Endodermal cell (in vitro differentiated cells): Measurements from ENCODE around the gene CLDN12. TPM values are rescaled to one million over a fixed set of nuclear protein-coding genes. Genes with fewer than 3 reads are reported as not detected.

ENCODE experiments used
- DNase-seq: peaks from one replicate; pipeline ENCODE4 v3.0.0-alpha.2; 2017
- H3K27ac ChIP-seq: 2 replicates; pipeline ENCODE4 v1.5.1; 2013; ENCODE audit warnings: mild to moderate bottlenecking, low read depth, low read length, moderate library complexity
- H3K27me3 ChIP-seq: 2 replicates; pipeline ENCODE4 v1.6.1; 2013; ENCODE audit warnings: mild to moderate bottlenecking, low read length, moderate library complexity; ENCODE audit not compliant: insufficient read depth, control insufficient read depth, poor library complexity, severe bottlenecking
- H3K36me3 ChIP-seq: 2 replicates; pipeline ENCODE4 v1.7.0; 2013; ENCODE audit warnings: mild to moderate bottlenecking, low read length, moderate library complexity; ENCODE audit not compliant: control insufficient read depth, insufficient read depth
- H3K4me1 ChIP-seq: one replicate; pipeline ENCODE4 v1.7.0; 2013; ENCODE audit warnings: low read length; ENCODE audit not compliant: control insufficient read depth, insufficient read depth
- H3K4me3 ChIP-seq: 2 replicates; pipeline ENCODE4 v1.5.1; 2013; ENCODE audit warnings: mild to moderate bottlenecking, low read length, moderate library complexity
- H3K9ac ChIP-seq: 2 replicates; pipeline ENCODE4 v1.6.1; 2013; ENCODE audit warnings: mild to moderate bottlenecking, low read length, moderate library complexity; ENCODE audit not compliant: poor library complexity, severe bottlenecking; ENCODE audit errors: extremely low read depth
- H3K9me3 ChIP-seq: 2 replicates; pipeline ENCODE4 v1.6.1; 2013; ENCODE audit warnings: mild to moderate bottlenecking, low read length, moderate library complexity; ENCODE audit not compliant: control insufficient read depth
- H3K27ac Mint-ChIP-seq: 2 replicates; pipeline ENCODE4 v1.8.0; 2020; ENCODE audit warnings: mixed read lengths
- H3K27me3 Mint-ChIP-seq: 2 replicates; pipeline ENCODE4 v1.8.0; 2021; ENCODE audit warnings: mild to moderate bottlenecking, mixed read lengths; ENCODE audit not compliant: insufficient read depth
- H3K36me3 Mint-ChIP-seq: 2 replicates; pipeline ENCODE4 v1.8.0; 2020; ENCODE audit warnings: low read depth, mixed read lengths
- H3K4me1 Mint-ChIP-seq: 2 replicates; pipeline ENCODE4 v1.8.0; 2020; ENCODE audit warnings: mixed read lengths
- H3K4me3 Mint-ChIP-seq: 2 replicates; pipeline ENCODE4 v1.8.0; 2020; ENCODE audit warnings: mild to moderate bottlenecking, moderate library complexity, mixed read lengths
- H3K9me3 Mint-ChIP-seq: 2 replicates; pipeline ENCODE4 v1.8.0; 2020; ENCODE audit warnings: mild to moderate bottlenecking, mixed read lengths
- CTCF ChIP-seq: fragments of 200-600 bp; sonication (generic); conservative IDR thresholded peaks from 2 replicates; pipeline ENCODE4 v1.5.0; 2021; ENCODE audit warnings: antibody characterized with exemption, mild to moderate bottlenecking
- WGBS, 2 experiments: methylation state at CpG; one replicate each; pipeline versions ENCODE4 v1.1.5 to v1.1.7; 2013; ENCODE audit warnings: missing lambda C conversion rate in 2 of 2, mixed read lengths in 1 of 2; ENCODE audit not compliant: insufficient coverage in 1 of 2, insufficient read length in 1 of 2; 5-methylcytosine and 5-hydroxymethylcytosine counted together
- total RNA-seq, 2 donors: library from RNA; stranded (reverse); fragmentation: NEBNext Ultra II Directional in 1 of 2; extraction: Animal tissue kit (Norgen Biotek cat#: 25700) in 1 of 2; gene quantifications; 2 replicates in 1 of 2; 3 replicates in 1 of 2; pipeline ENCODE4 v1.2.1, GENCODE V29; 2021

Gene CLDN12
- total RNA-seq, 2 donors from 2014 or later: 50.3 to 51.6 TPM

- Mint-ChIP-seq H3K27ac (no peak overlapping the region), H3K36me3 (peaks cover 48% of the 10 kb centered on the region), H3K4me1 (no peaks in the 10 kb centered on the region), H3K9me3 (no peaks in the 10 kb centered on the region), H3K27me3 (no peaks in the 10 kb centered on the region), H3K4me3 (no peak overlapping the region)
- no peak for TF ChIP-seq CTCF
- H3K27ac ChIP-seq: no peak overlapping the region
- no peaks in the 10 kb centered on the region for H3K9me3 ChIP-seq
- no peaks in the 10 kb centered on the region for H3K27me3 ChIP-seq
- no peak overlapping the region for H3K9ac ChIP-seq
- H3K4me1 ChIP-seq: no peaks in the 10 kb centered on the region
- no peak for DNase-seq
- no peak overlapping the region for H3K4me3 ChIP-seq
- 89% methylated on average over 1 of the region's 1 CpG; no CpG with 5 or more reads in 1 of the 2 experiments for WGBS, 2 experiments
- H3K36me3 ChIP-seq: peaks cover 51% of the 10 kb centered on the region
These were observed 4.9 kb downstream of the CLDN12 start for GRCh38 chr7:90408142-90408541.

DNA sequence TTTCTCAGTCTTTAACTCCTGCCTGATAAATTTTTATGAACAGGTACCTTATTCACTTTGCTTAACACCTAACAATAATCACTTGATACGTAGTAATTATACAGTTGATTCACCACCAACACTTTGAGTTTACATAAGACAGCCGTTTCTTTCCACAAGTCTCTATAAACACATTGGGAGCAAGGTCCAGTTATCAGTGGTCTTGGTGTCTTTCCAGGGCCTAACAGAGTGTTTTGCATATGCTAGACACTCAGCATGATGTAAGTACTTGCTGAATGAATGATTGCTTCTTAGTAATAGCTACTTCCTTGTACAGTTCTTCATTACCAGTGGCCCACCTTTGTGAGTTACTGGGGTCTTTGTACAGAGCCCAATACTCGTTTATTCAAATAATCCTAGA is 6.4 kb downstream of the CLDN12 start:
- Histone ChIP-seq H3K27ac (no peak overlapping the region), H3K4me1 (no peaks in the 10 kb centered on the region), H3K36me3 (peaks cover 63% of the 10 kb centered on the region), H3K27me3 (no peaks in the 10 kb centered on the region), H3K9ac (no peak overlapping the region), H3K9me3 (no peaks in the 10 kb centered on the region), H3K4me3 (no peak overlapping the region)
- DNase-seq: no peak
- 93 to 100% methylated on average over 1 to 3 of the region's 3 CpGs for WGBS, 2 experiments
- no peaks in the 10 kb centered on the region for H3K27me3 Mint-ChIP-seq
- H3K27ac Mint-ChIP-seq: no peak overlapping the region
- no peak for TF ChIP-seq CTCF
- no peaks in the 10 kb centered on the region for H3K4me1 Mint-ChIP-seq
- no peak overlapping the region for H3K4me3 Mint-ChIP-seq
- peaks cover 49% of the 10 kb centered on the region for H3K36me3 Mint-ChIP-seq
- H3K9me3 Mint-ChIP-seq: no peaks in the 10 kb centered on the region

DNA sequence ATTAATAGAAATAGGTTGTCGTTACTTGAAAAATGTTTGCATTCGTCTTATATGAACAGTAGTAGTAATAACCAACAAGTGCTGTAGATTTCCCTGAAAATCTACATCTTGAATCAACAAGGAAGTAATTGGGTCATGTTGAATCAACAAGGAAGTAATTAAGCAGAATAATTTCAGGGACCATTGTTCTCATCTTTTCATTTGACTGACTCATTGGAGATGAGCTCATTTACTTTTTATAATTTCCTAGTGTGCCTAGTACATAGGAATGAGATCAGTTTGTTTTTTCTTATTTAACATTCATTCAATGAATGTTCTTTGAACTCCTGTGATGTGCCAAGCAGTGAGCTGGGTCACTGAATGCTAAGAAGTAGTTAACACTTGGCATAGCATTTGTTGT is 8.2 kb downstream of the CLDN12 start:
- Mint-ChIP-seq H3K27me3 (no peaks in the 10 kb centered on the region), H3K4me1 (no peaks in the 10 kb centered on the region), H3K4me3 (no peak overlapping the region), H3K27ac (no peak overlapping the region), H3K9me3 (no peaks in the 10 kb centered on the region), H3K36me3 (peaks cover 38% of the 10 kb centered on the region)
- no peak overlapping the region for H3K4me3 ChIP-seq
- no peak for DNase-seq
- no peak for TF ChIP-seq CTCF
- no peaks in the 10 kb centered on the region for H3K9me3 ChIP-seq
- WGBS, 2 experiments: 83 to 100% methylated on average over 1 to 2 of the region's 2 CpGs
- peaks cover 65% of the 10 kb centered on the region for H3K36me3 ChIP-seq
- no peak overlapping the region for H3K9ac ChIP-seq
- H3K4me1 ChIP-seq: no peaks in the 10 kb centered on the region
- H3K27ac ChIP-seq: no peak overlapping the region
- H3K27me3 ChIP-seq: no peaks in the 10 kb centered on the region
